ENCODE results near the gene NWD2.

The NWD2 gene

GRCh38 chr4:37389366-37389765, 144.8 kb downstream of the NWD2 start:
- no peak for TF ChIP-seq CTCF (IDR thresholded peaks at IDR 0.05; ENCODE audit: low read length, missing control alignments)
- H3K4me3 ChIP-seq (replicated peaks; ENCODE audit: low read depth, low read length), result no peak overlapping the region
- DNase-seq (ENCODE audit: low read depth), result no peak

GRCh38 chr4:37389967-37390580, 145.5 kb downstream of the NWD2 start:
- TF ChIP-seq CTCF (IDR thresholded peaks at IDR 0.05; ENCODE audit: low read length, missing control alignments), result peak; percentile 85
- peak; percentile 71 for DNase-seq (ENCODE audit: low read depth)
- no peak overlapping the region for H3K4me3 ChIP-seq (replicated peaks; ENCODE audit: low read depth, low read length)

- DNase-seq (ENCODE audit: low read depth), result peak; percentile 20
These were observed 148.1 kb downstream of the NWD2 start for GRCh38 chr4:37392521-37393255.

GRCh38 chr4:37393321-37393720, 148.8 kb downstream of the NWD2 start:
- no peak for DNase-seq (ENCODE audit: low read depth)
- H3K4me3 ChIP-seq (replicated peaks; ENCODE audit: low read depth, low read length), result no peak overlapping the region
- no peak for TF ChIP-seq CTCF (IDR thresholded peaks at IDR 0.05; ENCODE audit: low read length, missing control alignments)

More at GRCh38 chr4:37392521-37393255, 148.1 kb downstream of the NWD2 start:
- no peak overlapping the region for H3K4me3 ChIP-seq (replicated peaks; ENCODE audit: low read depth, low read length)
- no peak for TF ChIP-seq CTCF (IDR thresholded peaks at IDR 0.05; ENCODE audit: low read length, missing control alignments)

GRCh38 chr4:37393889-37394288, 149.3 kb downstream of the NWD2 start:
- no peak overlapping the region for H3K4me3 ChIP-seq (replicated peaks; ENCODE audit: low read depth, low read length)
- no peak for DNase-seq (ENCODE audit: low read depth)
- TF ChIP-seq CTCF (IDR thresholded peaks at IDR 0.05; ENCODE audit: low read length, missing control alignments), result no peak

GRCh38 chr4:37397505-37397904, 153.0 kb downstream of the NWD2 start:
- H3K4me3 ChIP-seq (replicated peaks; ENCODE audit: low read depth, low read length), result no peak overlapping the region
- DNase-seq (ENCODE audit: low read depth), result no peak
- no peak for TF ChIP-seq CTCF (IDR thresholded peaks at IDR 0.05; ENCODE audit: low read length, missing control alignments)
